CD4-positive, alpha-beta T cell (primary cell): ENCODE measurements around the gene ATXN3L. TPM values are rescaled to one million over a fixed set of nuclear protein-coding genes. Genes with fewer than 3 reads are reported as not detected.

Source experiments
- ATAC-seq: fragments of 200-7000 bp; cut with Tn5 transposase; one replicate; pipeline ENCODE4 v1.10.0; 2022; ENCODE audit warnings: mild to moderate bottlenecking; ENCODE audit not compliant: poor library complexity
- CTCF ChIA-PET: fragments of 350-600 bp; sonication (Branson Sonifier 250); formaldehyde crosslinking; loops from one replicate; lab custom pipeline; 2021; ENCODE audit warnings: antibody characterized with exemption, inconsistent platforms; lab: Charles Lee
- POLR2A ChIA-PET: fragments of 350-600 bp; sonication (Branson Sonifier 250); formaldehyde crosslinking; loops from one replicate; lab custom pipeline; 2021; ENCODE audit warnings: antibody characterized with exemption, inconsistent platforms; lab: Charles Lee
- DNase-seq, 14 experiments: peaks; one replicate each; pipeline ENCODE4 v3.0.0-alpha.2; 2013 to 2020; ENCODE audit warnings: mixed read lengths in 2 of 14
- H3K27ac ChIP-seq, 2 donors: one replicate each; pipeline versions ENCODE4 v1.5.1 to v1.7.0; 2013; ENCODE audit warnings: low read length in 2 of 2, low read depth in 1 of 2, mild to moderate bottlenecking in 1 of 2
- H3K27me3 ChIP-seq, 2 experiments: 1 replicate in 1 of 2; 2 replicates in 1 of 2; pipeline versions ENCODE4 v1.6.1 to v1.7.0; 2013; ENCODE audit warnings: low read length in 2 of 2, control low read depth in 1 of 2, mild to moderate bottlenecking in 1 of 2, moderate library complexity in 1 of 2; ENCODE audit not compliant: insufficient read depth in 2 of 2, control insufficient read depth in 1 of 2
- H3K36me3 ChIP-seq: one replicate; pipeline ENCODE4 v1.6.1; 2013; ENCODE audit warnings: low read length, control low read depth; ENCODE audit not compliant: insufficient read depth
- H3K4me1 ChIP-seq: one replicate; pipeline ENCODE4 v1.6.1; 2013; ENCODE audit warnings: low read length, control low read depth; ENCODE audit not compliant: insufficient read depth
- H3K4me3 ChIP-seq: one replicate; pipeline ENCODE4 v1.5.1; 2013; ENCODE audit warnings: mild to moderate bottlenecking, low read length, moderate library complexity
- H3K9me3 ChIP-seq, 2 experiments: 1 replicate in 1 of 2; 2 replicates in 1 of 2; pipeline versions ENCODE4 v1.6.1 to v1.7.0; 2013; ENCODE audit warnings: low read length in 2 of 2, mild to moderate bottlenecking in 2 of 2, control low read depth in 1 of 2, moderate library complexity in 1 of 2; ENCODE audit not compliant: control insufficient read depth in 1 of 2, insufficient read depth in 1 of 2
- H3K27ac Mint-ChIP-seq: one replicate; pipeline ENCODE4 v1.8.0; 2020; ENCODE audit warnings: mixed read lengths
- H3K27me3 Mint-ChIP-seq: one replicate; pipeline ENCODE4 v1.8.0; 2021; ENCODE audit warnings: mixed read lengths
- H3K36me3 Mint-ChIP-seq: one replicate; pipeline ENCODE4 v1.8.0; 2021; ENCODE audit warnings: low read depth, mixed read lengths
- H3K4me1 Mint-ChIP-seq: one replicate; pipeline ENCODE4 v1.8.0; 2021; ENCODE audit warnings: low read depth, mixed read lengths
- H3K4me3 Mint-ChIP-seq: one replicate; pipeline ENCODE4 v1.8.0; 2020; ENCODE audit warnings: mild to moderate bottlenecking, mixed read lengths
- H3K9me3 Mint-ChIP-seq: one replicate; pipeline ENCODE4 v1.8.0; 2020; ENCODE audit warnings: mixed read lengths
- CTCF ChIP-seq: fragments of 200-600 bp; IDR thresholded peaks from one replicate; pipeline ENCODE4 v1.8.0; 2022; ENCODE audit warnings: antibody characterized with exemption, mild to moderate bottlenecking
- intact Hi-C, 2 experiments: fragments of 100-400 bp; cut with DNase I in 1 of 2; cut with micrococcal nuclease in 1 of 2; formaldehyde crosslinking; loops; one replicate each; pipeline versions ENCODE4 v1.15.1 to v1.9.0; 2023 to 2025; cut with DNase I, micrococcal nuclease
- total RNA-seq, 174 experiments: library from RNA in 2 of 174; stranded (reverse) in 2 of 174; gene quantifications; one replicate each; pipeline ENCODE4 v1.2.3 and lab custom pipeline; 2021 to 2026

The ATXN3L gene
- total RNA-seq, 2 experiments from 2014 or later: not detected

GRCh38 chrX:13323241-13323640 lies 3.4 kb upstream of the ATXN3L start:
- Histone ChIP-seq H3K4me3 (no peak overlapping the region), H3K4me1 (no peaks in the 10 kb centered on the region), H3K27me3 (no peaks in the 10 kb centered on the region), H3K36me3 (no peaks in the 10 kb centered on the region), H3K9me3 (no peaks in the 10 kb centered on the region), H3K27ac (no peak overlapping the region)
- DNase-seq: no peak
- ChIA-PET POLR2A (no interaction called here), CTCF (no interaction called here)
- H3K27ac Mint-ChIP-seq: no peak overlapping the region
- no peaks in the 10 kb centered on the region for H3K36me3 Mint-ChIP-seq
- intact Hi-C loops: no loop called here
- no peaks in the 10 kb centered on the region for H3K4me1 Mint-ChIP-seq
- H3K4me3 Mint-ChIP-seq: no peak overlapping the region
- H3K9me3 Mint-ChIP-seq: no peaks in the 10 kb centered on the region
- ATAC-seq: no peak
- TF ChIP-seq CTCF: no peak
- no peaks in the 10 kb centered on the region for H3K27me3 Mint-ChIP-seq

- H3K4me3 ChIP-seq: no peak overlapping the region
- no peak overlapping the region for H3K27ac ChIP-seq
- ATAC-seq: no peak
- ChIA-PET CTCF (no interaction called here), POLR2A (no interaction called here)
- DNase-seq: no peak
- H3K27me3 ChIP-seq: no peaks in the 10 kb centered on the region
- H3K27me3 Mint-ChIP-seq: no peaks in the 10 kb centered on the region
- no peaks in the 10 kb centered on the region for H3K36me3 Mint-ChIP-seq
- H3K4me1 ChIP-seq: no peaks in the 10 kb centered on the region
- TF ChIP-seq CTCF: no peak
- H3K27ac Mint-ChIP-seq: no peak overlapping the region
- intact Hi-C loops: no loop called here
- no peaks in the 10 kb centered on the region for H3K4me1 Mint-ChIP-seq
- no peaks in the 10 kb centered on the region for H3K36me3 ChIP-seq
- no peaks in the 10 kb centered on the region for H3K9me3 Mint-ChIP-seq
- no peaks in the 10 kb centered on the region for H3K9me3 ChIP-seq
- H3K4me3 Mint-ChIP-seq: no peak overlapping the region
Measured at GRCh38 chrX:13317366-13317765, 2.5 kb downstream of the ATXN3L start.

- Mint-ChIP-seq H3K4me3 (no peak overlapping the region), H3K27ac (no peak overlapping the region), H3K4me1 (no peaks in the 10 kb centered on the region), H3K9me3 (no peaks in the 10 kb centered on the region), H3K27me3 (no peaks in the 10 kb centered on the region), H3K36me3 (no peaks in the 10 kb centered on the region)
- no peak overlapping the region for H3K27ac ChIP-seq
- POLR2A ChIA-PET: no interaction called here
- CTCF ChIA-PET: no interaction called here
- no peaks in the 10 kb centered on the region for H3K36me3 ChIP-seq
- no peaks in the 10 kb centered on the region for H3K4me1 ChIP-seq
- no peaks in the 10 kb centered on the region for H3K9me3 ChIP-seq
- DNase-seq (no peak), ATAC-seq (no peak)
- H3K27me3 ChIP-seq: no peaks in the 10 kb centered on the region
- intact Hi-C loops: no loop called here
- no peak for TF ChIP-seq CTCF
- no peak overlapping the region for H3K4me3 ChIP-seq
Measured at GRCh38 chrX:13311560-13311959, 8.3 kb downstream of the ATXN3L start.
